GM18519 (cell line): Measurements from ENCODE around the gene SLC34A3.

ENCODE experiments used
- ATAC-seq: cut with Tn5 transposase; IDR thresholded peaks from one replicate; pipeline ENCODE4 v1.9.1; 2021; ENCODE audit warnings: mild to moderate bottlenecking, moderate library complexity; ENCODE audit not compliant: unreplicated experiment, low FRiP score

Gene SLC34A3

DNA sequence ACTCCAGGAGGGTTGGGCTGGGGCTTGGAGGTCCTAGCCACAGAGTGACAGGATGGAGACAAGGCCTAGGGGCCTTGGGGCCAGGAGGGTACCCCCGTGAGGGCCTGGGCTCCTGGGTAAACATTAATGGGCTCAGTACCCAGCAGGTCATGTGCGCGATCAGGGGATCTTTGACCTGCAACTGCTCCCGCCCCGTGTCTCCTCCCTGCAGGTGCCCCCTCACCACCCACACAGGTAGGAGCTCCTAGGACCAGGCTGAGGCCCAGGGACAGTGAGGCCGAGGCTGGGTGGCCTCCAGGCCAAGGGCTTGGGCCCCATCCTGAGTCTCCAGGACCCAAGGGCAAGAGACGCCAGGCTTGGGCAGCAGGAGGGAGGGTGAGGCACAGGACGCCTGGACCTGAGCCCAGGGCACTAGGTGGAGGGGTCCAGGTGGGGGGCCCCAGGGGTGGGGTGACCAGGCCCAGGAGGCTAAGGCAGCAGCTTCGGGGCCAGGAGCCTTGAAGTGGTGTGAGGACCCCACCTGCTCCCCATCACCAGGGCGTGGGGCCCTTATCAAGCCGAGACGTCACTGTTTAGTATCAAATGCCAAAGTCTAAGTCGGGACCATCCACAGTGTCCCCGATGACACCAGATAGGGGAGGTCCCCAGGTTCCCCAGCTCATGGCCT is at the start of gene SLC34A3:
Gene SLC34A3, plus strand, starts transcription at position 197 of the 667 bp plus-strand sequence. CDS start 802 bp downstream, outside the sequence.
- ATAC-seq = no peak

DNA sequence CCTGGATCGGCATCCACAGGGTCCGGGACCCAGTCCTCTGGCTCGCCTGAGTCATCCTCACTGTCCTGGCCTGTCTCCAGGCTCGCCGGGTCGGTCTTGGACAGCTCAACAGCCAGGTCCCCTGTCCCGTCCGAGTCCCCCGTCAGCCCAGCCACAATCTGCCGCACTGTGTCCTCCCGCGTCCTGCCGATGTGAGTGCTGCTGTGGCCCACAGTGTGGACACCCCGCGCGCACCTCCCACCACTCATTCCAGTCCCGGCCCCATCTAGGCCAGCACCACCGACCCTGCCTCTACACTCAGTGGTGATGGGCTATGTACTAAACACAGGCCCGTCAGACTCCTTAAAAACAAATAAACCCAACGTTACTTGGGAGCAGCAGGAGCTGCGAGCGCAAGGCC is 49.0 kb upstream of the SLC34A3 start:
- ATAC-seq = no peak

GRCh38 chr9:137182836-137183235 is 47.9 kb upstream of the SLC34A3 start:
- no peak for ATAC-seq

DNA sequence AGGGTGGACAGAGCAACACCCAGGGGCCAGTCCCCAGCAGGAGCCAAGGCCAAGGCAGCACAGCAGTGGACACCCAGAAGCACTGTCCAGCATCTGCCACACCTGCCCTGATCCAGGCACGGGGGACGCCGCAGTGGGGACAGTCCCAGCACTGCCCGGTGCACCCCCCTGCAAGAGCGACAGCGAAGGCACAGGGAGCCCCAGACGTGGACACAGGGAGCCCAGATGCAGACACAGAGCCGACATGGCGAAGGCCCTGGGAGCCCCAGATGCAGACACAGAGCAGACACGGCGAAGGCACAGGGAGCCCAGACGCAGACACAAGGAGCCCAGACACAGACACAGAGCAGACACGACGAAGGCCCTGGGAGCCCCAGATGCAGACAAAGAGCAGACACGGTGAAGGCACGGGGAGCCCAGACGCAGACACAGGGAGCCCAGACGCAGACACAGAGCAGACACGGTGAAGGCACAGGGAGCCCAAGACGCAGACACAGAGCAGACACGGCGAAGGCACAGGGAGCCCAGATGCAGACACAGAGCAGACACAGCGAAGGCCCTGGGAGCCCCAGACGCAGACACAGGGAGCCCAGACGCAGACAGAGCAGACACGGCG is 46.6 kb upstream of the SLC34A3 start:
- no peak for ATAC-seq

DNA sequence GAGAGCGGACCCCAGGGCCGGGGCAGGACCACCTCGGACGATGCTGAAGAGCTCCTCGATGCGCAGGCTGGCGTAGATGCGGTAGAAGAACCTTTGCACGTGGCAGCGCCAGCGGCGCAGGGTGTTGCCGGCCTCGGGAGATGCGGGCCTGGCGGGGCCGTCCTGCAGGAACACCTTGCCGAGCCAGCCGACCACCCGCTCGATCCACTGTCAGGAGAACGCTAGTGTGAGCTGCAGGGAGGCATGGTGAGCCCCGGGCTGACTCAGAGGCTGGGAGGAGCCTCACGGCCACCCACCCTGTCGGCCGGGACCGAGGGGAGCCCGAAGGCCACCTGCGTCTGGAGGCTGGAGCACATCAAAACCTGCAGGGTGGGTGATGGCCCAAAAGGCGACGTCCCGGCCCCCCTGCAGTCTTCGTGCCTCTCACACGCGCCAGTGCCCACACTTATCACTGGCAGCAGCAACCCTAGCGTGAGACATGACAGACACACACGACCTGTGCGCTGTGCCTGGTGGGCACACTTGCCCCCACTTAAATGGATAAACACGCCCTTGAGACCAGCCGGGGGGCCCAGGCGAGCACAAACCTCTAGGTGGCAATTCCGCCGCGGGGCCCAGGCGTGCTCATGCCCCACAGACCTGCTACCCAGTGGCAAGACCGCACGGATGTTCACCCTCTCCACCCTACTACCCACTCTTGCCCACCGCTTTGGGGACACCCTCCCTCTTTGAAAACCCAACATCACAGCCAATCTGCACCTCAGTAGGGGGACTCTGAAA is 45.6 kb upstream of the SLC34A3 start:
- ATAC-seq = no peak

DNA sequence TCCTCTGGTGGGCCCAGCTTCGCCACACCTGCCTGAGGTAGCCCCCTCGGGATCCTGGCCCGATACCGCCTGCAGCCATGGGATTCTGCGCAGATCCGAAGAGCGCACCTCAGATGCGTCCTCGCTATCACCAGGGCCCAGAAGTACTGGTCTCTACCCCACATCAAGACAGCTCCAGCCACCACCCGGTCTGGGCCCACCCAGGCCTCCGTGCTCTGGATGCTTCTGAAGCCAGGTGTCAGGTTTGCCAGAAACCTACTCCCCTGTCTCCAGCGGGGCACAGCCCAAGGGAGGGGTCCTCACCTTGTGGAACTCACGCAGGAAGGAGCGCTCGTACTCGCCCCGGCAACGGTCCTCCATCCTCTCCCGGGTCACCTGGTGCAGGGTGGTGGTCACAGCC is 44.8 kb upstream of the SLC34A3 start:
- no peak for ATAC-seq

GRCh38 chr9:137186385-137186784 is 44.3 kb upstream of the SLC34A3 start:
- ATAC-seq = no peak

DNA sequence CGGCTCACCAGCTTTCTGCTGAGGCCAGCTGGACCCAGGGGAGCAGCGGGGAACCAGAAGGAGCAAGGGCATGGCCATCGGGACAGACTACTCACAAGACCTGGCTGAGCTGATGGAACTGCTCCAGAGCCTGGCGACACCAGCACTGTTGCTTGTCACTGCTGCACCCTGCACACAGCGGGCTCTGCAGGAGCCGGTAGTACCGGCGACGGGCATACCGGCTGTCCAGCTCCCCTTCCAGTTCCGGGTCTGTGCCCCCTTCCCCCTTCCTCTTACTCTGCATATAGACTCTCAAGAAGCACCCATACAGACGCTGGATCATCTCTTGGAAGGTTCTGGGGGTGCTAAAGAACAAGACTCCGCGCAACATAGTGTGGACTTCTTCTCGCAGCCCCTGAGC is 43.3 kb upstream of the SLC34A3 start:
- no peak for ATAC-seq

GRCh38 chr9:137188086-137188489 is 42.6 kb upstream of the SLC34A3 start:
- no peak for ATAC-seq

DNA sequence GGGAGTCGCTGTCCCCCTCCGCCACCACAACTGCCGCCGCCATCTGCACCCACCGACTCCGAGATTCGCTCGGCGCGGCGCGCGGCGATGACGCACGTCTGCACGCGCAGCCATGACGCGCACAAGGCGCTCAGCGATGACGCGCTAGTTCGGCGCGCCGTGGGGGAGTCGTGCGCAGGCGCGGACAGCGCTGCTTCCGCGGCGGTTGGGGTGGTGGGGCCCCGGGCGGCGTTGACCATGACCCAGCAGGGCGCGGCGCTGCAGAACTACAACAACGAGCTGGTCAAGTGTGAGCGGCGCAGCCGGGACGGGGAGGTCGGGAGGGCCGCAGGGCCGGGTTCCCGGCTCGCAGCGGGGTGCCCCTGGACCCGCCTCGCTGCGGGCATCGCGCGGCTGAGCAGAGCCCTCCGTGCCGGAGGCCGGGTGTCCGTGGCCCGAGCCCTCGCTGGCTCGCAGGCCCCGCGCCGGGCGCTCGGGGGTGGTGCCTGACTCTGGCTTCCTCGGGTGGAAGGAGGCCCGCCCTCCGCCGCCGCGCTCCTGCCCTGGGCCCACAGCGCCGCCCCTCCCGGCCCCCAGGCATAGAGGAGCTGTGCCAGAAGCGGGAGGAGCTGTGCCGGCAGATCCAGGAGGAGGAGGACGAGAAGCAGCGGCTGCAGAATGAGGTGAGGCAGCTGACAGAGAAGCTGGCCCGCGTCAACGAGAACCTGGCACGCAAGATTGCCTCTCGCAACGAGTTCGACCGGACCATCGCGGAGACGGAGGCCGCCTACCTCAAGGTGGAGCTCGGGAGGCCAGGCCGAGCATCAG is 42.0 kb upstream of the SLC34A3 start, which contains the start of the genes ANAPC2 and SSNA1:
Gene ANAPC2, minus strand, starts transcription at position 71 of the 807 bp plus-strand sequence. Its CDS starts 28 bp downstream, at position 43.
Gene SSNA1, plus strand, starts transcription at position 187 of the 807 bp plus-strand sequence. Its CDS starts 51 bp downstream, at position 238.
- ATAC-seq = peak; percentile 61

- ATAC-seq = no peak
Observed at GRCh38 chr9:137189297-137190295, 41.1 kb upstream of the SLC34A3 start.

DNA sequence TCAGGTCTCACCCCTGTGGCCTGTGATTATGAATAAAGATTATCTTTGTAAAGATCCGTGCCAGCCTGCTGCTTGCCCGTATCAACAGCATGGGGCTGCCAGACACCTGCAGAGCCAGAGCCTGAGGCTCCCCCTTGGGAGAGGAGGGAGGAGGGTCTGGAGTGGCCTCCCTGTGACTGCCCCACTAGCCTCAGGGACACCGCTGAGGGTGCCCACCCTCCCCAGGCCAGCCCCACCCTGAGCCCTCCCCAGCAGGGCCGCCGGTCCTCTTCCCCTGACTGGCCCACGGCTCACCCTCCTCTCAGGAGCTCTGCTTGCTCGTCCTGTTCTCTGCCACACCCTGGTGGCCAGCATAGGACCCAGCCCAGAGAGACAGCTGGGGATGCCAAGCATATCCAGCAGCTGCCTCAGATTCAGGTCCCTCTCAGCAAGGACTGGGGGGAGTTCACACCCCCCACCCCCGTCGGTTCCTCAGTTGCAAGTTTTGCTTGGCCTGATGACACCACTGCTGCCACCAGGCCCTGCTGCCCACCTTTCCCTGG is 40.3 kb upstream of the SLC34A3 start:
- no peak for ATAC-seq

GRCh38 chr9:137191245-137191644 is 39.5 kb upstream of the SLC34A3 start:
- no peak for ATAC-seq

DNA sequence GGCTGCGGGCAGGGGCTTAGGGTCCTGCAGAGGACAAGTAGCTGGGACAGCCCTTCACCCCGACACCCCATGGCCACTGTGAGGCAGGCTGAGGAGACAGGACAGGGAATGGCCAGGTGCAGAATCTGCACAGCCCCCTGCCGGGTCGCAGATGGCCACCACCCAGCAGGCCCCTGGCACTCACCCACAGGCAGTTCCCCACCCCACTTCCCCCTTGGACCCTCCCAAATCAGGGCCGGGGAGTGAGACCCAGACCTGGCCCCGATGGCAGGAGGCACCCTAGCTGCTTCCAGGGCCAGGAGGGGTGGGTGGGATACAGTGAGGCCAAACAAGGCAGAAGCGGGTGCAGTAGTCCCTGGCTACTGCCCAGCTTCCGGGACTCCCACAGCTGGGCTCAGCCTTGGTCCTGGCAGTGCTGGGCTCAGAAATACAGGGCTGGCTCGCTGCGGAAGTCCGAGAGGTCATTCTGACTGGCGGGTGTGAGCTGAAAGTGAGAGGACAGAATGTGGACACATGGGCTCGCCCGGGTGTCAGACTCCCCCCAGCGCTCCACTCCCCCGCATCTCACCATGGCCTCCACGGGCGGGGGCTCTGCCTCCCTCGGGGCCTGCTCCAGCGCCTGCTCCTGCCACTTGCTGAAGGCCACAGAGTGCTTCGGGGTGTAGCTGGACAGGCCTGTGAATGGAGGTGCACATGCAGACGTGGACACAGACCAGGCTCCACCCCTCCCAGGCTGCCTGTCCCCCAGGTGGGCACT is 38.8 kb upstream of the SLC34A3 start:
- ATAC-seq = no peak

- no peak for ATAC-seq
Observed at GRCh38 chr9:137192448-137192780, 38.3 kb upstream of the SLC34A3 start.

DNA sequence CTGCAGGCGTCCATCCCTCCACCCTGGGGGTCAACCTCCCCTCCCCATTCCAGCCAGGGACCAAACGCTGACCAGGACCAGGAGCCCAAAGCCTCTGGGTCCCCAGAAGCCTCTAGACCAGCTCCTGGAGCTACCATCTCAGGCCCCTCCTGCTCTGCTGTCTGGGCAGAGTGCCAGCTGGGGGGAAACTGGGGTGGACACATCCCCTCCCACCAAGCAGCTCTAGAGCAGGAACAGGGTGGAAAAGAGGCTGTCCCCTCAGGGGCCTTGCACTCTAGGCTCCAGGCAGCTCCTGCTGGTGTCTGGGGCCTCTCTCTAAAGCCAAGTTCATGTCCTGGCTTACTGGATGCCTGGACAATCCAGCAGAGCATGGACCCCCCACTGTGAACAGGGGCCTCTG is 37.8 kb upstream of the SLC34A3 start:
- no peak for ATAC-seq

GRCh38 chr9:137193771-137194170 is 36.9 kb upstream of the SLC34A3 start:
- no peak for ATAC-seq

DNA sequence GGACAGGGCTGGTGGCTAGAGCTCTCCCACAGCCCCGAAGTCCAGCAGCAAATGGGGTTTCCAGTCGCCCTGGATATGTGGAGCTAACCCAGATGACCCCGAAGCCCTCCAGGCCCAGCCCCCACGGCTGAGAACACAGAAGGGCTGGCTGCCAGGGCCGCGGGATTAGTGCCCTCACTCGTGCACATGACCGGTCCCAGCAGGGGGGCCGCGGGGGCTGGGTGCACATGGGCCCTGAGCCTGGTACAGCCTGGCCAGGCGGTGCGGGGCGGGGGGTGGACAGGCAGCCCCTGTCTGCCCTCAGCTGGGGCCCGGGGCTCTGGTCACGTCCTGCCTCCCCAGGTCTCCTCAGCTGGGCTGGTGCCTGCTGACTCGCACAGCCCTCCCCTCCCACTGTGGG is 36.3 kb upstream of the SLC34A3 start:
- ATAC-seq = no peak
